Liver (tissue), 9 donors: ENCODE results near the gene BRIP1. TPM values are rescaled to one million over a fixed set of nuclear protein-coding genes. Genes with fewer than 3 reads are reported as not detected.

Experiments
- DNase-seq: peaks from one replicate; pipeline ENCODE4 v3.0.0-alpha.2; 2017; ENCODE audit warnings: low spot score
- H3K27ac ChIP-seq, 2 donors: one replicate each; pipeline ENCODE4 v1.7.0; 2013; ENCODE audit warnings: inconsistent platforms in 2 of 2, low read length in 2 of 2, control low read depth in 1 of 2, low read depth in 1 of 2, mild to moderate bottlenecking in 1 of 2
- H3K27me3 ChIP-seq, 4 donors: one replicate each; pipeline versions ENCODE4 v1.6.1 to v1.7.0; 2013; ENCODE audit warnings: low read length in 3 of 4, inconsistent platforms in 1 of 4, mild to moderate bottlenecking in 1 of 4, moderate library complexity in 1 of 4; ENCODE audit not compliant: control insufficient read depth in 4 of 4, insufficient read depth in 4 of 4
- H3K36me3 ChIP-seq, 4 donors: one replicate each; pipeline versions ENCODE4 v1.6.1 to v1.7.0; 2013; ENCODE audit warnings: low read length in 3 of 4, mild to moderate bottlenecking in 3 of 4, low read depth in 1 of 4, moderate library complexity in 1 of 4; ENCODE audit not compliant: control insufficient read depth in 4 of 4, insufficient read depth in 3 of 4
- H3K4me1 ChIP-seq, 4 donors: one replicate each; pipeline versions ENCODE4 v1.6.1 to v1.7.0; 2013; ENCODE audit warnings: low read length in 3 of 4, mild to moderate bottlenecking in 3 of 4, moderate library complexity in 1 of 4; ENCODE audit not compliant: control insufficient read depth in 4 of 4, insufficient read depth in 4 of 4
- H3K4me3 ChIP-seq, 3 donors: one replicate each; pipeline versions ENCODE4 v1.6.1 to v1.7.0; 2013; ENCODE audit warnings: low read length in 3 of 3, control low read depth in 1 of 3, low read depth in 1 of 3, mild to moderate bottlenecking in 1 of 3
- H3K9ac ChIP-seq, 2 donors: one replicate each; pipeline ENCODE4 v1.7.0; 2013; ENCODE audit warnings: low read length in 2 of 2, mild to moderate bottlenecking in 2 of 2, moderate library complexity in 2 of 2, control low read depth in 1 of 2, low read depth in 1 of 2
- H3K9me3 ChIP-seq, 4 donors: one replicate each; pipeline versions ENCODE4 v1.6.1 to v1.7.0; 2013; ENCODE audit warnings: low read length in 3 of 4; ENCODE audit not compliant: control insufficient read depth in 4 of 4
- EGR1 ChIP-seq, 2 donors: IDR thresholded peaks; 2 replicates each; pipeline ENCODE4 v1.6.1; 2016 to 2018; ENCODE audit warnings: antibody characterized with exemption in 2 of 2, low read depth in 2 of 2
- FOXA1 ChIP-seq: IDR thresholded peaks from 2 replicates; pipeline ENCODE4 v1.6.1; 2016; ENCODE audit warnings: antibody characterized with exemption
- FOXA2 ChIP-seq: IDR thresholded peaks from 2 replicates; pipeline ENCODE4 v1.6.1; 2016; ENCODE audit warnings: antibody characterized with exemption
- GABPA ChIP-seq, 2 donors: IDR thresholded peaks in 1 of 2; conservative IDR thresholded peaks in 1 of 2; 2 replicates each; pipeline ENCODE4 v1.6.1; 2016; ENCODE audit warnings: antibody characterized with exemption in 2 of 2, mild to moderate bottlenecking in 1 of 2, moderate library complexity in 1 of 2
- HNF4A ChIP-seq, 2 donors: conservative IDR thresholded peaks; 2 replicates each; pipeline ENCODE4 v1.6.1; 2016; ENCODE audit warnings: antibody characterized with exemption in 2 of 2, mild to moderate bottlenecking in 2 of 2
- HNF4G ChIP-seq: IDR thresholded peaks from 2 replicates; pipeline ENCODE4 v1.6.1; 2016; ENCODE audit warnings: antibody characterized with exemption
- JUND ChIP-seq, 2 donors: IDR thresholded peaks; 2 replicates each; pipeline ENCODE4 v1.6.1; 2016; ENCODE audit warnings: antibody characterized with exemption in 2 of 2
- NR2F2 ChIP-seq: IDR thresholded peaks from 2 replicates; pipeline ENCODE4 v1.6.1; 2016; ENCODE audit warnings: antibody characterized with exemption
- RAD21 ChIP-seq, 2 donors: IDR thresholded peaks; 2 replicates each; pipeline ENCODE4 v1.6.1; 2016; ENCODE audit warnings: antibody characterized with exemption in 2 of 2, mild to moderate bottlenecking in 2 of 2
- RXRA ChIP-seq, 2 donors: IDR thresholded peaks; 2 replicates each; pipeline ENCODE4 v1.6.1; 2017 to 2018; ENCODE audit warnings: antibody characterized with exemption in 2 of 2, mild to moderate bottlenecking in 1 of 2
- SP1 ChIP-seq: IDR thresholded peaks from 2 replicates; pipeline ENCODE4 v1.6.1; 2018; ENCODE audit warnings: antibody characterized with exemption, mild to moderate bottlenecking
- TAF1 ChIP-seq: conservative IDR thresholded peaks from 2 replicates; pipeline ENCODE4 v1.6.1; 2016; ENCODE audit warnings: antibody characterized with exemption, mild to moderate bottlenecking
- YY1 ChIP-seq: IDR thresholded peaks from 2 replicates; pipeline ENCODE4 v1.6.1; 2016; ENCODE audit warnings: antibody characterized with exemption, mild to moderate bottlenecking
- WGBS: extraction: QIAGEN DNeasy Blood & Tissue Kit; methylation state at CpG from one replicate; pipeline ENCODE4 v1.1.7; 2013; 5-methylcytosine and 5-hydroxymethylcytosine counted together
- polyA plus RNA-seq, 2 donors: library from polyadenylated mRNA; stranded (reverse) in 1 of 2; unstranded in 1 of 2; fragments of 200-250 nt in 1 of 2; fragments of >200 nt in 1 of 2; fragmentation: Nextera tagmentation in 1 of 2; extraction: Ambion mirVana in 1 of 2; gene quantifications; one replicate each; pipeline versions ENCODE4 v1.2.1 to v1.2.3, GENCODE V29; 2013 to 2015
- total RNA-seq, 2 donors: library from RNA; depleted of rRNA; stranded (reverse); fragments of >200 nt; gene quantifications; one replicate each; pipeline ENCODE4 v1.2.3, GENCODE V29; 2014
- TF ChIP-seq, protein P1 (sequence below): IDR thresholded peaks from 2 replicates; pipeline ENCODE4 v1.6.1; 2016; ENCODE audit warnings: antibody characterized with exemption, mild to moderate bottlenecking
- TF ChIP-seq, protein P2 (sequence below): IDR thresholded peaks from 2 replicates; pipeline ENCODE4 v1.6.1; 2016; ENCODE audit warnings: antibody characterized with exemption
- TF ChIP-seq, protein P3 (sequence below): IDR thresholded peaks from 2 replicates; pipeline ENCODE4 v1.6.1; 2016; ENCODE audit warnings: antibody characterized with exemption
- TF ChIP-seq, protein P4 (sequence below): IDR thresholded peaks from 2 replicates; pipeline ENCODE4 v1.6.1; 2016; ENCODE audit warnings: antibody characterized with exemption
- TF ChIP-seq, protein P5 (sequence below): fragments of 150-350 bp; IDR thresholded peaks from 2 replicates; pipeline ENCODE4 v1.5.1; 2017; ENCODE audit warnings: improper control_type of control experiment, low read depth, low read length; ENCODE audit not compliant: missing input control
- donor health status: healthy.
- donor health status: healthy.
- donor health status: healthy.
- donor health status: healthy.
- donor health status: healthy.

BRIP1 gene
- total and polyA plus RNA-seq, 4 donors: 0.24 to 10.3 (median 0.90) TPM

DNA sequence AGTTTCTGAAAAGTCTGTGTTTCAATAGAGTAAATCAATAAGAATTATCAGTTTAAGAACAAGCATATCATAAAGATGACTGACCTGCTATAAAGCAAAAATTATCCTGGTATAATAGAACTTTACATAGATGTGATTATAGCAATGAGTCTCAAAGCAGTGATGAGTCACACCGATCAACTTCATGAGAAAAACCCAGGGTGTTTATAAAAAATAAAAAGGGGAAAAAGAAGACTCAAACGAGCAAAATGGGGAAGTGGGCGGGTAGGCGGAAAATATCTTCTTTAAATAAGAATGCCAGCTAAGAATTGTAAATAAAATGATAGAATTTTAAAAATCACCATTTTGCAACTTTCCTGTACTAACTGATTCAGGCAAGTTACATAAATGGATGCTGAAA lies 46.8 kb downstream of the BRIP1 start:
- no peaks in the 10 kb centered on the region for H3K9me3 ChIP-seq
- H3K9ac ChIP-seq: no peak overlapping the region
- WGBS: 74% methylated on average over 4 of the region's 4 CpGs
- H3K4me1 ChIP-seq: no peaks in the 10 kb centered on the region
- H3K27me3 ChIP-seq: no peaks in the 10 kb centered on the region
- no peak overlapping the region for H3K27ac ChIP-seq
- no peak overlapping the region for H3K4me3 ChIP-seq
- no peak for DNase-seq
- TF ChIP-seq, protein P1, sequence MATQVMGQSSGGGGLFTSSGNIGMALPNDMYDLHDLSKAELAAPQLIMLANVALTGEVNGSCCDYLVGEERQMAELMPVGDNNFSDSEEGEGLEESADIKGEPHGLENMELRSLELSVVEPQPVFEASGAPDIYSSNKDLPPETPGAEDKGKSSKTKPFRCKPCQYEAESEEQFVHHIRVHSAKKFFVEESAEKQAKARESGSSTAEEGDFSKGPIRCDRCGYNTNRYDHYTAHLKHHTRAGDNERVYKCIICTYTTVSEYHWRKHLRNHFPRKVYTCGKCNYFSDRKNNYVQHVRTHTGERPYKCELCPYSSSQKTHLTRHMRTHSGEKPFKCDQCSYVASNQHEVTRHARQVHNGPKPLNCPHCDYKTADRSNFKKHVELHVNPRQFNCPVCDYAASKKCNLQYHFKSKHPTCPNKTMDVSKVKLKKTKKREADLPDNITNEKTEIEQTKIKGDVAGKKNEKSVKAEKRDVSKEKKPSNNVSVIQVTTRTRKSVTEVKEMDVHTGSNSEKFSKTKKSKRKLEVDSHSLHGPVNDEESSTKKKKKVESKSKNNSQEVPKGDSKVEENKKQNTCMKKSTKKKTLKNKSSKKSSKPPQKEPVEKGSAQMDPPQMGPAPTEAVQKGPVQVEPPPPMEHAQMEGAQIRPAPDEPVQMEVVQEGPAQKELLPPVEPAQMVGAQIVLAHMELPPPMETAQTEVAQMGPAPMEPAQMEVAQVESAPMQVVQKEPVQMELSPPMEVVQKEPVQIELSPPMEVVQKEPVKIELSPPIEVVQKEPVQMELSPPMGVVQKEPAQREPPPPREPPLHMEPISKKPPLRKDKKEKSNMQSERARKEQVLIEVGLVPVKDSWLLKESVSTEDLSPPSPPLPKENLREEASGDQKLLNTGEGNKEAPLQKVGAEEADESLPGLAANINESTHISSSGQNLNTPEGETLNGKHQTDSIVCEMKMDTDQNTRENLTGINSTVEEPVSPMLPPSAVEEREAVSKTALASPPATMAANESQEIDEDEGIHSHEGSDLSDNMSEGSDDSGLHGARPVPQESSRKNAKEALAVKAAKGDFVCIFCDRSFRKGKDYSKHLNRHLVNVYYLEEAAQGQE: no peak
- TF ChIP-seq GABPA (IDR thresholded peaks at IDR 0.05 in 1 of 2, conservative IDR thresholded peaks at IDR 0.05 in 1 of 2) (no peak), EGR1 (IDR thresholded peaks at IDR 0.05; ENCODE audit: low read depth in 2 of 2) (no peak), YY1 (no peak), FOXA2 (no peak), TAF1 (no peak), FOXA1 (no peak), RAD21 (IDR thresholded peaks at IDR 0.05) (no peak), NR2F2 (no peak), SP1 (no peak), HNF4G (no peak), RXRA (IDR thresholded peaks at IDR 0.05) (no peak), JUND (IDR thresholded peaks at IDR 0.05) (no peak), HNF4A (conservative IDR thresholded peaks at IDR 0.05) (no peak)
- TF ChIP-seq, protein P2, sequence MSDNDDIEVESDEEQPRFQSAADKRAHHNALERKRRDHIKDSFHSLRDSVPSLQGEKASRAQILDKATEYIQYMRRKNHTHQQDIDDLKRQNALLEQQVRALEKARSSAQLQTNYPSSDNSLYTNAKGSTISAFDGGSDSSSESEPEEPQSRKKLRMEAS: no peak
- TF ChIP-seq, protein P3, sequence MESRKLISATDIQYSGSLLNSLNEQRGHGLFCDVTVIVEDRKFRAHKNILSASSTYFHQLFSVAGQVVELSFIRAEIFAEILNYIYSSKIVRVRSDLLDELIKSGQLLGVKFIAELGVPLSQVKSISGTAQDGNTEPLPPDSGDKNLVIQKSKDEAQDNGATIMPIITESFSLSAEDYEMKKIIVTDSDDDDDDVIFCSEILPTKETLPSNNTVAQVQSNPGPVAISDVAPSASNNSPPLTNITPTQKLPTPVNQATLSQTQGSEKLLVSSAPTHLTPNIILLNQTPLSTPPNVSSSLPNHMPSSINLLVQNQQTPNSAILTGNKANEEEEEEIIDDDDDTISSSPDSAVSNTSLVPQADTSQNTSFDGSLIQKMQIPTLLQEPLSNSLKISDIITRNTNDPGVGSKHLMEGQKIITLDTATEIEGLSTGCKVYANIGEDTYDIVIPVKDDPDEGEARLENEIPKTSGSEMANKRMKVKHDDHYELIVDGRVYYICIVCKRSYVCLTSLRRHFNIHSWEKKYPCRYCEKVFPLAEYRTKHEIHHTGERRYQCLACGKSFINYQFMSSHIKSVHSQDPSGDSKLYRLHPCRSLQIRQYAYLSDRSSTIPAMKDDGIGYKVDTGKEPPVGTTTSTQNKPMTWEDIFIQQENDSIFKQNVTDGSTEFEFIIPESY: no peak
- TF ChIP-seq, protein P4, sequence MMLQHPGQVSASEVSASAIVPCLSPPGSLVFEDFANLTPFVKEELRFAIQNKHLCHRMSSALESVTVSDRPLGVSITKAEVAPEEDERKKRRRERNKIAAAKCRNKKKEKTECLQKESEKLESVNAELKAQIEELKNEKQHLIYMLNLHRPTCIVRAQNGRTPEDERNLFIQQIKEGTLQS: no peak
- TF ChIP-seq, protein P5, sequence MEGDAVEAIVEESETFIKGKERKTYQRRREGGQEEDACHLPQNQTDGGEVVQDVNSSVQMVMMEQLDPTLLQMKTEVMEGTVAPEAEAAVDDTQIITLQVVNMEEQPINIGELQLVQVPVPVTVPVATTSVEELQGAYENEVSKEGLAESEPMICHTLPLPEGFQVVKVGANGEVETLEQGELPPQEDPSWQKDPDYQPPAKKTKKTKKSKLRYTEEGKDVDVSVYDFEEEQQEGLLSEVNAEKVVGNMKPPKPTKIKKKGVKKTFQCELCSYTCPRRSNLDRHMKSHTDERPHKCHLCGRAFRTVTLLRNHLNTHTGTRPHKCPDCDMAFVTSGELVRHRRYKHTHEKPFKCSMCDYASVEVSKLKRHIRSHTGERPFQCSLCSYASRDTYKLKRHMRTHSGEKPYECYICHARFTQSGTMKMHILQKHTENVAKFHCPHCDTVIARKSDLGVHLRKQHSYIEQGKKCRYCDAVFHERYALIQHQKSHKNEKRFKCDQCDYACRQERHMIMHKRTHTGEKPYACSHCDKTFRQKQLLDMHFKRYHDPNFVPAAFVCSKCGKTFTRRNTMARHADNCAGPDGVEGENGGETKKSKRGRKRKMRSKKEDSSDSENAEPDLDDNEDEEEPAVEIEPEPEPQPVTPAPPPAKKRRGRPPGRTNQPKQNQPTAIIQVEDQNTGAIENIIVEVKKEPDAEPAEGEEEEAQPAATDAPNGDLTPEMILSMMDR: no peak
- no peaks in the 10 kb centered on the region for H3K36me3 ChIP-seq
